WTC11 (cell line): Measurements from ENCODE around the gene RNF6. TPM values are rescaled to one million over a fixed set of nuclear protein-coding genes. Genes with fewer than 3 reads are reported as not detected.

Source experiments
- ATAC-seq: fragments of 200-7000 bp; cut with Tn5 transposase; 2 replicates; pipeline ENCODE4 v1.10.0; 2021; ENCODE audit warnings: mild to moderate bottlenecking, moderate library complexity
- CTCF ChIA-PET: fragments of 300-600 bp; sonication (Branson Sonifier 250); formaldehyde crosslinking; loops from one replicate; lab custom pipeline; 2021; ENCODE audit warnings: antibody characterized with exemption; lab: Charles Lee
- POLR2A ChIA-PET: fragments of 350-600 bp; sonication (Branson Sonifier 250); formaldehyde crosslinking; loops from one replicate; lab custom pipeline; 2021; ENCODE audit warnings: antibody characterized with exemption; lab: Charles Lee
- DNase-seq: peaks from one replicate; pipeline ENCODE4 v3.0.0; 2021; ENCODE audit warnings: low spot score
- H3K27ac Mint-ChIP-seq: 2 replicates; pipeline ENCODE4 v1.8.0; 2021; ENCODE audit warnings: mixed read lengths
- H3K27me3 Mint-ChIP-seq: 2 replicates; pipeline ENCODE4 v1.8.0; 2021; ENCODE audit warnings: low read depth, mild to moderate bottlenecking, moderate library complexity, mixed read lengths
- H3K36me3 Mint-ChIP-seq: 2 replicates; pipeline ENCODE4 v1.8.0; 2021; ENCODE audit warnings: mixed read lengths
- H3K4me1 Mint-ChIP-seq: 2 replicates; pipeline ENCODE4 v1.8.0; 2022; ENCODE audit warnings: mixed read lengths
- H3K4me3 Mint-ChIP-seq: 2 replicates; pipeline ENCODE4 v1.8.0; 2021; ENCODE audit warnings: mild to moderate bottlenecking, moderate library complexity, mixed read lengths
- H3K9me3 Mint-ChIP-seq: 2 replicates; pipeline ENCODE4 v1.8.0; 2021; ENCODE audit warnings: mixed read lengths
- ATF6 ChIP-seq: sonication (generic); formaldehyde crosslinking; IDR thresholded peaks from 2 replicates; pipeline ENCODE4 v1.8.1; 2023; ENCODE audit warnings: mild to moderate bottlenecking, missing genetic modification reagents
- CDX4 ChIP-seq: fragments of 250-450 bp; sonication (Bioruptor Pico); IDR thresholded peaks from 2 replicates; pipeline ENCODE4 v1.9.0; 2021; ENCODE audit warnings: moderate library complexity, mild to moderate bottlenecking, inconsistent platforms, borderline replicate concordance
- E2F1 ChIP-seq: sonication (generic); formaldehyde crosslinking; IDR thresholded peaks from 2 replicates; pipeline ENCODE4 v1.8.0; 2022; ENCODE audit warnings: mild to moderate bottlenecking, missing genetic modification reagents
- E2F4 ChIP-seq: sonication (generic); formaldehyde crosslinking; IDR thresholded peaks from 2 replicates; pipeline ENCODE4 v1.8.1; 2022; ENCODE audit warnings: low read depth, mild to moderate bottlenecking, moderate library complexity, missing genetic modification reagents, borderline replicate concordance
- E2F5 ChIP-seq: sonication (generic); formaldehyde crosslinking; IDR thresholded peaks from 2 replicates; pipeline ENCODE4 v1.8.1; 2022; ENCODE audit warnings: mild to moderate bottlenecking, moderate library complexity, missing genetic modification reagents
- HMGA2 ChIP-seq: fragments of 250-450 bp; sonication (Bioruptor Pico); IDR thresholded peaks from 2 replicates; pipeline ENCODE4 v1.4.0; 2021; ENCODE audit warnings: mild to moderate bottlenecking, moderate library complexity
- NFATC4 ChIP-seq: fragments of 250-450 bp; sonication (Bioruptor Pico); IDR thresholded peaks from 2 replicates; pipeline ENCODE4 v1.9.0; 2021; ENCODE audit warnings: mild to moderate bottlenecking
- PRRX2 ChIP-seq: fragments of 250-450 bp; sonication (Bioruptor Pico); IDR thresholded peaks from 2 replicates; pipeline ENCODE4 v1.8.0; 2021; ENCODE audit warnings: mild to moderate bottlenecking
- SMAD3 ChIP-seq: sonication (generic); formaldehyde crosslinking; IDR thresholded peaks from 2 replicates; pipeline ENCODE4 v1.8.0; 2022; ENCODE audit warnings: missing genetic modification reagents, mild to moderate bottlenecking, borderline replicate concordance
- ZBTB21 ChIP-seq: sonication (generic); formaldehyde crosslinking; IDR thresholded peaks from 2 replicates; pipeline ENCODE4 v1.8.1; 2023; ENCODE audit warnings: mild to moderate bottlenecking, missing genetic modification reagents, borderline replicate concordance
- ZBTB43 ChIP-seq: sonication (generic); formaldehyde crosslinking; IDR thresholded peaks from 2 replicates; pipeline ENCODE4 v1.8.1; 2023; ENCODE audit warnings: mild to moderate bottlenecking, missing genetic modification reagents
- ZNF263 ChIP-seq: sonication (generic); formaldehyde crosslinking; IDR thresholded peaks from 2 replicates; pipeline ENCODE4 v1.8.1; 2022; ENCODE audit warnings: low read depth, mild to moderate bottlenecking, moderate library complexity, missing genetic modification reagents
- ZNF532 ChIP-seq: fragments of 250-450 bp; sonication (Bioruptor Pico); IDR thresholded peaks from 2 replicates; pipeline ENCODE4 v1.9.0; 2021; ENCODE audit warnings: mild to moderate bottlenecking, borderline replicate concordance
- ZNF671 ChIP-seq: fragments of 250-450 bp; sonication (Bioruptor Pico); IDR thresholded peaks from 2 replicates; pipeline ENCODE4 v1.8.0; 2021; ENCODE audit warnings: mild to moderate bottlenecking
- total RNA-seq: library from RNA; stranded (reverse); gene quantifications from 3 replicates; pipeline ENCODE4 v1.2.3, GENCODE V29; 2021
- TF ChIP-seq, protein P1 (sequence below): fragments of 200-600 bp; IDR thresholded peaks from 2 replicates; pipeline ENCODE4 v1.8.0; 2022; ENCODE audit warnings: antibody characterized with exemption
- TF ChIP-seq, protein P2 (sequence below): fragments of 250-450 bp; sonication (Bioruptor Pico); IDR thresholded peaks from 2 replicates; pipeline ENCODE4 v2.1.2; 2022; ENCODE audit warnings: mild to moderate bottlenecking, moderate library complexity
- TF ChIP-seq, protein P3 (sequence below): fragments of 250-450 bp; sonication (Bioruptor Pico); IDR thresholded peaks from 2 replicates; pipeline ENCODE4 v1.8.0; 2021; ENCODE audit warnings: mild to moderate bottlenecking

RNF6 gene
- total RNA-seq, 1 experiment from 2014 or later = 16.2 TPM

DNA sequence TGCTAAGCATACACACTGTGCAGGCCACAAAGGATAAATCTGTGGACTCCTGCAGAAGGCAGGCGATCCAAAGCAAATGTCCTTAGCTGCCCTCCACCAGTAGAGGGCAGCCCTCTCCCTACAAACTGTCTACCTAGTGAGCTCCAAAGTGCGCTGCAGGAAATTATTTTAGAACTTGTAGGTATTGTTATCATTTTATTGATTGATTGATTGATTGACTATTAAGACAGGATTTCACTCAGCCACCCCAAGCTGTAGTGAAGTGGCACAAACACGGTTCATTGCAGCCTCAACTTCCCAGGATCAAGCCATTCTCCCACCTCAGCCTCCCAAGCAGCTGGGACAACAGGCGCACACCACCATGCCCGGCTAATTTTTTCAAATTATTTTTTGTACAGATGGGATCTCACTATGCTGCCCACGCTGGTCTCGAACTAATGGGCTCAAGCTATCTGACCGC, 37.3 kb downstream of the RNF6 start:
- no peaks in the 10 kb centered on the region for H3K36me3 Mint-ChIP-seq
- ATAC-seq = peak; percentile 45
- POLR2A ChIA-PET = interaction anchor here (0.6 to 1.0 kb wide), 2 partner anchors 290 to 514 kb away, joined by 3 to 5 read pairs; no protein-coding TSS in a partner anchor
- peak; percentile 54 for DNase-seq
- H3K4me1 Mint-ChIP-seq = peaks cover 5% of the 10 kb centered on the region
- peak overlapping the region; percentile 18; the same call in 1 of the 2 replicates for H3K4me3 Mint-ChIP-seq
- TF ChIP-seq, protein P1, sequence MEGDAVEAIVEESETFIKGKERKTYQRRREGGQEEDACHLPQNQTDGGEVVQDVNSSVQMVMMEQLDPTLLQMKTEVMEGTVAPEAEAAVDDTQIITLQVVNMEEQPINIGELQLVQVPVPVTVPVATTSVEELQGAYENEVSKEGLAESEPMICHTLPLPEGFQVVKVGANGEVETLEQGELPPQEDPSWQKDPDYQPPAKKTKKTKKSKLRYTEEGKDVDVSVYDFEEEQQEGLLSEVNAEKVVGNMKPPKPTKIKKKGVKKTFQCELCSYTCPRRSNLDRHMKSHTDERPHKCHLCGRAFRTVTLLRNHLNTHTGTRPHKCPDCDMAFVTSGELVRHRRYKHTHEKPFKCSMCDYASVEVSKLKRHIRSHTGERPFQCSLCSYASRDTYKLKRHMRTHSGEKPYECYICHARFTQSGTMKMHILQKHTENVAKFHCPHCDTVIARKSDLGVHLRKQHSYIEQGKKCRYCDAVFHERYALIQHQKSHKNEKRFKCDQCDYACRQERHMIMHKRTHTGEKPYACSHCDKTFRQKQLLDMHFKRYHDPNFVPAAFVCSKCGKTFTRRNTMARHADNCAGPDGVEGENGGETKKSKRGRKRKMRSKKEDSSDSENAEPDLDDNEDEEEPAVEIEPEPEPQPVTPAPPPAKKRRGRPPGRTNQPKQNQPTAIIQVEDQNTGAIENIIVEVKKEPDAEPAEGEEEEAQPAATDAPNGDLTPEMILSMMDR = peak; percentile 86
- no peak for TF ChIP-seq E2F4
- TF ChIP-seq, all 79 proteins: peak for 1
- Mint-ChIP-seq H3K27ac (no peak overlapping the region), H3K9me3 (no peaks in the 10 kb centered on the region), H3K27me3 (peaks cover 8% of the 10 kb centered on the region; the same call in 1 of the 2 replicates)
- CTCF ChIA-PET = interaction anchor here (0.5 to 3.2 kb wide), 61 partner anchors 8 to 746 kb away, joined by 3 to 134 read pairs (median 4); partner anchors contain the start of genes RNF6 and WASF3

DNA sequence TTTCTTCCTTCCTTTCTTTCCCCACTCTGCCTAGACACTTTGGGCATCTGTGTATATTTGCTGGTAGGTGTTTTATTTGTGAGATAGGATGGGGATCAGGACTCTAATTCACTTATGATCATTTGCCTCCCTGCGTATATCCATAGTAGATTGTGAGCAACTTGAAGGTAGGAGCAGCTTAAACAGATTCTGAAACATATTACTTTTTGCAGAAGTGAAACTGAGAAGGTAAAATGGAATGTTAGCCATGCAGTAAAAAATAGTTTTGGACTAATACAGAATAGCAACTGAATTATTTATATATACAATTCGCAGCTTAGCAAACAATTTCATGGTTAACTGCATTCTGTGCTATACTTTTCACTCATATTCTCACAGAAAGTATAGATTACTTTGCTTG, 38.7 kb downstream of the RNF6 start:
- H3K27me3 Mint-ChIP-seq = peaks cover 8% of the 10 kb centered on the region; the same call in 1 of the 2 replicates
- no peaks in the 10 kb centered on the region for H3K36me3 Mint-ChIP-seq
- POLR2A ChIA-PET = no interaction called here
- ATAC-seq = no peak
- no peak overlapping the region for H3K27ac Mint-ChIP-seq
- H3K9me3 Mint-ChIP-seq = no peaks in the 10 kb centered on the region
- peaks cover 5% of the 10 kb centered on the region for H3K4me1 Mint-ChIP-seq
- DNase-seq = no peak
- CTCF ChIA-PET = interaction anchor here (1.0 to 1.1 kb wide), 2 partner anchors 456 to 515 kb away, joined by 3 to 5 read pairs; no protein-coding TSS in a partner anchor
- H3K4me3 Mint-ChIP-seq = no peak overlapping the region
- TF ChIP-seq ZNF532 (CRISPR knock-in tag) (no peak), ZBTB21 (CRISPR knock-in tag) (no peak), ATF6 (CRISPR knock-in tag) (no peak), PRRX2 (no peak), ZBTB43 (no peak), ZNF263 (CRISPR knock-in tag) (no peak), ZNF671 (CRISPR knock-in tag) (no peak), E2F1 (CRISPR knock-in tag) (no peak), HMGA2 (CRISPR knock-in tag) (no peak), CDX4 (CRISPR knock-in tag) (no peak), NFATC4 (no peak), SMAD3 (no peak), E2F5 (CRISPR knock-in tag) (no peak)
- TF ChIP-seq, protein P2, sequence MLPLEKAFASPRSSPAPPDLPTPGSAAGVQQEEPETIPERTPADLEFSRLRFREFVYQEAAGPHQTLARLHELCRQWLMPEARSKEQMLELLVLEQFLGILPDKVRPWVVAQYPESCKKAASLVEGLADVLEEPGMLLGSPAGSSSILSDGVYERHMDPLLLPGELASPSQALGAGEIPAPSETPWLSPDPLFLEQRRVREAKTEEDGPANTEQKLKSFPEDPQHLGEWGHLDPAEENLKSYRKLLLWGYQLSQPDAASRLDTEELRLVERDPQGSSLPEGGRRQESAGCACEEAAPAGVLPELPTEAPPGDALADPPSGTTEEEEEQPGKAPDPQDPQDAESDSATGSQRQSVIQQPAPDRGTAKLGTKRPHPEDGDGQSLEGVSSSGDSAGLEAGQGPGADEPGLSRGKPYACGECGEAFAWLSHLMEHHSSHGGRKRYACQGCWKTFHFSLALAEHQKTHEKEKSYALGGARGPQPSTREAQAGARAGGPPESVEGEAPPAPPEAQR (CRISPR knock-in tag) = no peak
- TF ChIP-seq, protein P3, sequence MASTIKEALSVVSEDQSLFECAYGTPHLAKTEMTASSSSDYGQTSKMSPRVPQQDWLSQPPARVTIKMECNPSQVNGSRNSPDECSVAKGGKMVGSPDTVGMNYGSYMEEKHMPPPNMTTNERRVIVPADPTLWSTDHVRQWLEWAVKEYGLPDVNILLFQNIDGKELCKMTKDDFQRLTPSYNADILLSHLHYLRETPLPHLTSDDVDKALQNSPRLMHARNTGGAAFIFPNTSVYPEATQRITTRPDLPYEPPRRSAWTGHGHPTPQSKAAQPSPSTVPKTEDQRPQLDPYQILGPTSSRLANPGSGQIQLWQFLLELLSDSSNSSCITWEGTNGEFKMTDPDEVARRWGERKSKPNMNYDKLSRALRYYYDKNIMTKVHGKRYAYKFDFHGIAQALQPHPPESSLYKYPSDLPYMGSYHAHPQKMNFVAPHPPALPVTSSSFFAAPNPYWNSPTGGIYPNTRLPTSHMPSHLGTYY (CRISPR knock-in tag) = no peak
